Measurements from ENCODE around the gene RPS27.

Gene RPS27

GRCh38 chr1:153957744-153958110 lies 32.8 kb upstream of the RPS27 start:
- Histone ChIP-seq H3K79me2 (peaks cover 20% of the 10 kb centered on the region), H3K4me2 (ENCODE audit: low read length) (peak overlapping the region; percentile 80), H3K9me3 (ENCODE audit: control insufficient read depth, low read length) (no peaks in the 10 kb centered on the region), H3K4me3 (ENCODE audit: low read depth, low read length) (peak overlapping the region; percentile 92), H3K27me3 (ENCODE audit: control insufficient read depth, insufficient read depth, low read length) (no peaks in the 10 kb centered on the region), H2AFZ (peak overlapping the region; percentile 78), H3K27ac (peak overlapping the region; percentile 85), H3K36me3 (ENCODE audit: control insufficient read depth, insufficient read depth, low read length) (no peaks in the 10 kb centered on the region), H3K9ac (peak overlapping the region; percentile 38), H3K4me1 (peaks cover 11% of the 10 kb centered on the region)
- no peak for TF ChIP-seq CTCF (IDR thresholded peaks at IDR 0.05)

- TF ChIP-seq CTCF (IDR thresholded peaks at IDR 0.05), result no peak
- Histone ChIP-seq H3K4me3 (ENCODE audit: low read depth, low read length) (peak within 1 kb of the TSS; percentile 92), H3K4me2 (ENCODE audit: low read length) (peak within 1 kb of the TSS; percentile 80), H2AFZ (peak within 1 kb of the TSS; percentile 78), H3K27me3 (ENCODE audit: control insufficient read depth, insufficient read depth, low read length) (no peaks in the 10 kb centered on the region), H3K9me3 (ENCODE audit: control insufficient read depth, low read length) (no peaks in the 10 kb centered on the region), H3K9ac (peak within 1 kb of the TSS; percentile 38), H3K79me2 (peaks cover 23% of the 10 kb centered on the region), H3K27ac (peak within 1 kb of the TSS; percentile 85), H3K36me3 (ENCODE audit: control insufficient read depth, insufficient read depth, low read length) (no peaks in the 10 kb centered on the region), H3K4me1 (peaks cover 11% of the 10 kb centered on the region)
Measured at GRCh38 chr1:153958111-153958960, 32.2 kb upstream of the RPS27 start, which contains the start of gene CRTC2. CRTC2 (minus strand) TSS chr1:153958612; CDS start chr1:153958497, 115 bp downstream.

- H3K4me1 ChIP-seq, result peaks cover 11% of the 10 kb centered on the region
- H3K4me3 ChIP-seq (ENCODE audit: low read depth, low read length), result peak overlapping the region; percentile 92
- no peak overlapping the region for H3K9ac ChIP-seq
Measured at GRCh38 chr1:153958961-153959260, 31.7 kb upstream of the RPS27 start.

GRCh38 chr1:153959454-153959853 lies 31.1 kb upstream of the RPS27 start:
- H3K27me3 ChIP-seq (ENCODE audit: control insufficient read depth, insufficient read depth, low read length), result no peaks in the 10 kb centered on the region
- H3K36me3 ChIP-seq (ENCODE audit: control insufficient read depth, insufficient read depth, low read length), result no peaks in the 10 kb centered on the region
- peaks cover 23% of the 10 kb centered on the region for H3K79me2 ChIP-seq
- no peak overlapping the region for H3K27ac ChIP-seq
- no peak for TF ChIP-seq CTCF (IDR thresholded peaks at IDR 0.05)
- H2AFZ ChIP-seq, result no peak overlapping the region
- no peak overlapping the region for H3K9ac ChIP-seq
- H3K4me2 ChIP-seq (ENCODE audit: low read length), result no peak overlapping the region
- H3K4me3 ChIP-seq (ENCODE audit: low read depth, low read length), result no peak overlapping the region
- H3K4me1 ChIP-seq, result peaks cover 11% of the 10 kb centered on the region
- no peaks in the 10 kb centered on the region for H3K9me3 ChIP-seq (ENCODE audit: control insufficient read depth, low read length)

More at GRCh38 chr1:153958961-153959260, 31.7 kb upstream of the RPS27 start:
- H3K4me2 ChIP-seq (ENCODE audit: low read length), result peak overlapping the region; percentile 38
- peak overlapping the region; percentile 78 for H2AFZ ChIP-seq
- H3K9me3 ChIP-seq (ENCODE audit: control insufficient read depth, low read length), result no peaks in the 10 kb centered on the region
- no peaks in the 10 kb centered on the region for H3K27me3 ChIP-seq (ENCODE audit: control insufficient read depth, insufficient read depth, low read length)
- H3K36me3 ChIP-seq (ENCODE audit: control insufficient read depth, insufficient read depth, low read length), result no peaks in the 10 kb centered on the region
- H3K27ac ChIP-seq, result peak overlapping the region; percentile 30
- TF ChIP-seq CTCF (IDR thresholded peaks at IDR 0.05), result no peak
- peaks cover 23% of the 10 kb centered on the region for H3K79me2 ChIP-seq

- Histone ChIP-seq H3K79me2 (peaks cover 20% of the 10 kb centered on the region), H3K4me3 (ENCODE audit: low read depth, low read length) (no peak overlapping the region), H3K4me1 (peaks cover 11% of the 10 kb centered on the region), H3K27ac (no peak overlapping the region), H3K9ac (no peak overlapping the region), H3K4me2 (ENCODE audit: low read length) (no peak overlapping the region), H2AFZ (no peak overlapping the region), H3K36me3 (ENCODE audit: control insufficient read depth, insufficient read depth, low read length) (no peaks in the 10 kb centered on the region), H3K27me3 (ENCODE audit: control insufficient read depth, insufficient read depth, low read length) (no peaks in the 10 kb centered on the region), H3K9me3 (ENCODE audit: control insufficient read depth, low read length) (no peaks in the 10 kb centered on the region)
- TF ChIP-seq CTCF (IDR thresholded peaks at IDR 0.05), result no peak
Measured at GRCh38 chr1:153960206-153960605, 30.4 kb upstream of the RPS27 start.
